GM12878 (cell line): ENCODE data around the gene CIAO2B. TPM values are rescaled to one million over a fixed set of nuclear protein-coding genes. Genes with fewer than 3 reads are reported as not detected.

ENCODE experiments used
- ATAC-seq: fragments of 200-7000 bp; cut with Tn5 transposase; 3 replicates; pipeline ENCODE4 v1.9.1; 2020; ENCODE audit warnings: mild to moderate bottlenecking, moderate library complexity
- BruUV-seq: library from RNA; stranded (reverse); fragments of 400-500 nt; replicated peaks from 2 replicates; lab custom pipeline; 2021; lab: Mats Ljungman, UMichigan
- CTCF ChIA-PET: fragments of 300-600 bp; sonication (Branson Sonifier 250); formaldehyde crosslinking; extraction: SDS; loops from one replicate; lab custom pipeline; 2021; ENCODE audit warnings: inconsistent platforms; lab: Yijun Ruan, JAX
- POLR2A ChIA-PET: fragments of 350-600 bp; formaldehyde crosslinking; extraction: SDS; loops from one replicate; lab custom pipeline; 2021; ENCODE audit warnings: inconsistent platforms; lab: Charles Lee
- RAD21 ChIA-PET: fragments of 300-600 bp; sonication (Branson Sonifier 250); formaldehyde crosslinking; loops from one replicate; lab custom pipeline; 2023; ENCODE audit warnings: antibody characterized with exemption; ENCODE audit not compliant: unreplicated experiment; lab: Charles Lee
- SMC1A ChIA-PET: fragments of 300-600 bp; sonication (Branson Sonifier 250); formaldehyde crosslinking; loops from one replicate; lab custom pipeline; 2023; ENCODE audit not compliant: unreplicated experiment, uncharacterized antibody; lab: Charles Lee
- DNase-seq: peaks from one replicate; pipeline ENCODE4 v3.0.0-alpha.2; 2011; ENCODE audit warnings: low read depth, low spot score
- FAIRE-seq: peaks from 3 replicates; lab custom pipeline; 2011; peaks lifted over from hg19 to GRCh38; lab: Jason Lieb, UNC
- H2AFZ ChIP-seq: 2 replicates; pipeline ENCODE4 v1.6.0; 2011; ENCODE audit warnings: low read depth, low read length, control low read depth; ENCODE audit not compliant: control insufficient read depth
- H3K27ac ChIP-seq: 2 replicates; pipeline ENCODE4 v1.5.1; 2011; ENCODE audit warnings: control low read depth; ENCODE audit not compliant: control insufficient read depth, insufficient read depth
- H3K27me3 ChIP-seq, 2 experiments: replicated peaks in 1 of 2; 2 replicates each; pipeline versions ENCODE4 v1.6.0 to v1.6.1; 2011; ENCODE audit warnings: low read length in 1 of 2; ENCODE audit not compliant: control insufficient read depth in 2 of 2, insufficient read depth in 2 of 2
- H3K36me3 ChIP-seq, 2 experiments: 2 replicates each; pipeline ENCODE4 v1.5.1; 2011; ENCODE audit warnings: low read length in 1 of 2; ENCODE audit not compliant: control insufficient read depth in 2 of 2, insufficient read depth in 2 of 2
- H3K4me1 ChIP-seq: 2 replicates; pipeline ENCODE4 v1.6.1; 2011; ENCODE audit warnings: mild to moderate bottlenecking, low read length, moderate library complexity, mixed read lengths; ENCODE audit not compliant: control insufficient read depth, insufficient read depth
- H3K4me2 ChIP-seq: 2 replicates; pipeline ENCODE4 v1.6.0; 2011; ENCODE audit warnings: control low read depth; ENCODE audit not compliant: control insufficient read depth, insufficient read depth
- H3K4me3 ChIP-seq: fragments of 200-600 bp; sonication (generic); 2 replicates; pipeline ENCODE4 v1.5.1; 2016
- H3K79me2 ChIP-seq: 2 replicates; pipeline ENCODE4 v1.6.0; 2011; ENCODE audit warnings: low read length; ENCODE audit not compliant: control insufficient read depth, insufficient read depth
- H3K9ac ChIP-seq: 2 replicates; pipeline ENCODE4 v1.8.0; 2011; ENCODE audit warnings: low read length, control low read depth, mixed read lengths; ENCODE audit not compliant: control insufficient read depth, insufficient read depth
- H3K9me3 ChIP-seq: replicated peaks from 3 replicates; pipeline ENCODE4 v1.5.1; 2011; ENCODE audit warnings: mild to moderate bottlenecking, low read length; ENCODE audit not compliant: control insufficient read depth, insufficient read depth
- H4K20me1 ChIP-seq: 2 replicates; pipeline ENCODE4 v1.6.0; 2011; ENCODE audit not compliant: control insufficient read depth, insufficient read depth
- ETV6 ChIP-seq, 2 experiments: fragments of 450-650 bp in 1 of 2; IDR thresholded peaks in 1 of 2; conservative IDR thresholded peaks in 1 of 2; 2 replicates each; pipeline ENCODE4 v1.6.1; 2014; ENCODE audit warnings: antibody characterized with exemption in 1 of 2, borderline replicate concordance in 1 of 2, low read depth in 1 of 2, mild to moderate bottlenecking in 1 of 2, moderate library complexity in 1 of 2
- MTA2 ChIP-seq: fragments of 450-650 bp; IDR thresholded peaks from 2 replicates; pipeline ENCODE4 v1.6.1; 2016; ENCODE audit warnings: low read depth, mild to moderate bottlenecking, moderate library complexity
- MTA3 ChIP-seq: IDR thresholded peaks from 2 replicates; pipeline ENCODE4 v1.6.1; 2012; ENCODE audit warnings: low read length, inconsistent platforms, borderline replicate concordance
- POU2F2 ChIP-seq: IDR thresholded peaks from 3 replicates; pipeline ENCODE4 v1.6.1; 2011; ENCODE audit warnings: low read depth, mild to moderate bottlenecking, low read length, borderline replicate concordance
- RAD51 ChIP-seq: fragments of 450-650 bp; IDR thresholded peaks from 2 replicates; pipeline ENCODE4 v1.6.1; 2016; ENCODE audit warnings: moderate library complexity, mild to moderate bottlenecking, inconsistent platforms
- YBX1 ChIP-seq: fragments of 450-650 bp; IDR thresholded peaks from 2 replicates; pipeline ENCODE4 v1.6.1; 2016; ENCODE audit warnings: antibody characterized with exemption
- WGBS: methylation state at CpG from one replicate; pipeline ENCODE4 v1.1.6; 2016; ENCODE audit warnings: low lambda C conversion rate; ENCODE audit not compliant: insufficient replicate concordance, insufficient coverage; ENCODE audit errors: missing lambda C conversion rate; 5-methylcytosine and 5-hydroxymethylcytosine counted together
- in situ Hi-C: fragments of 300-500 bp; cut with MboI; formaldehyde crosslinking; loops from 9 replicates; pipeline ENCODE4 v1.14.3; 2018; ENCODE audit warnings: mixed read lengths
- intact Hi-C: fragments of 100-400 bp; cut with micrococcal nuclease; formaldehyde crosslinking; loops from one replicate; pipeline ENCODE4 v1.14.2; 2022; ENCODE audit not compliant: unreplicated experiment
- polyA plus RNA-seq, 11 experiments: library from polyadenylated mRNA; depleted of rRNA in 4 of 11; unstranded in 6 of 11; stranded (reverse) in 5 of 11; fragments of >200 nt; fragmentation: Nextera tagmentation in 4 of 11; fragmentation: Illumina TruSeq in 1 of 11; extraction: Ambion mirVana in 4 of 11; extraction: Trizol in 1 of 11; gene quantifications; 1 replicate in 1 of 11; 2 replicates in 10 of 11; pipeline versions ENCODE4 v1.2.1 to v1.2.3, GENCODE V29; 2011 to 2016; ENCODE audit warnings: inconsistent platforms in 2 of 11, missing spikeins in 2 of 11, low read depth in 1 of 11
- total RNA-seq, 4 experiments: library from RNA; depleted of rRNA in 3 of 4; stranded (reverse); fragments of >200 nt in 3 of 4; fragmentation: Illumina TruSeq in 1 of 4; extraction: Trizol in 1 of 4; gene quantifications; 2 replicates each; pipeline versions ENCODE4 v1.2.1 to v1.2.3, GENCODE V29; 2013 to 2021
- TF ChIP-seq, protein P1 (sequence below): fragments of 450-650 bp; IDR thresholded peaks from 2 replicates; pipeline ENCODE4 v1.6.1; 2017; ENCODE audit warnings: borderline replicate concordance
- TF ChIP-seq, protein P2 (sequence below): fragments of 450-650 bp; IDR thresholded peaks from 2 replicates; pipeline ENCODE4 v1.6.1; 2018; ENCODE audit warnings: borderline replicate concordance, mild to moderate bottlenecking; ENCODE audit not compliant: partially characterized antibody
- TF ChIP-seq, protein P3 (sequence below): fragments of 450-650 bp; IDR thresholded peaks from 2 replicates; pipeline ENCODE4 v1.6.1; 2017; ENCODE audit warnings: mild to moderate bottlenecking, moderate library complexity
- TF ChIP-seq, protein P4 (sequence below): IDR thresholded peaks from 2 replicates; pipeline ENCODE4 v1.6.1; 2011; ENCODE audit warnings: low read depth, low read length, improper control_type of control experiment, borderline replicate concordance

The CIAO2B gene
- total and polyA plus RNA-seq, 10 of the 15 experiments (the other 5 are each of a cell fraction or from before 2014, with no cell fraction given) = 76.4 to 241 (median 138) TPM

DNA sequence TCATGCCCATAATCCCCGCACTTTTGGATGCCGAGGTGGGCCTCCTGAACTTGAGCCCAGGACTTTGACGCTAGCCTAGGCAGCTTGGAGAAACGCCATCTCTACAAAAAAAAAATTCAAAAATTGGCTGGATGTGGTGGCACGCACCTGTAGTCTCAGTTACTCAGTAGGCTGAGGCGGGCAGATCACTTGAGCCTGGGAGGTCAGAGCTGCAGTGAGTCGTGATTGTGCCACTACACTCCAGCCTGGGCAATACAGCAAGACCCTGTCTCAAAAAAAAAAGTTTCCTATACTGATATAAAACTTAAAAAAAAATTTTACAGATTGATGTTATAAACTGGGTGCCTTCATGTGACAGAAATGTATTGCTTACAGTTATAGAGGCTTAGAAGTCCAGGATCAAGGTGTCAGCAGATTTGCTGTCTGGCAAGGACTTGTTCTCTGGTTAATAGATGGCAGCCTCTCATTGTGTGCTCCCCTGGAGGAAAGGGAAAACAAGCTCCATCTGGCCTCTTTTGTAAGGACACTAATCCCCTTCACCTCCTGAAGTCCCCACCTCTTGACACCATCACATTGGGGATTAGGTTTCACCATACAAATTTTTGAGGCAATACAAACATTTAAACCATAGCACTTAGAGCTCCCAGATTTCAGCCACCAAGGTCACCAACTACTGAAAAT, 18.4 kb upstream of the CIAO2B start:
- intact Hi-C loops = loop anchor here (10.0 kb wide), 1 partner anchor 62 kb away; no protein-coding TSS in a partner anchor
- WGBS = 80% methylated on average over 7 of the region's 7 CpGs
- POLR2A ChIA-PET = no interaction called here

More for the DNA sequence above, 18.4 kb upstream of the CIAO2B start:
- SMC1A ChIA-PET = interaction anchor here (0.9 to 1.7 kb wide), 6 partner anchors 23 to 328 kb away, joined by 4 to 6 read pairs (median 5); no protein-coding TSS in a partner anchor
- RAD21 ChIA-PET = interaction anchor here (0.9 to 1.6 kb wide), 3 partner anchors 61 to 203 kb away, joined by 3 to 4 read pairs (median 4); no protein-coding TSS in a partner anchor
- H3K4me2 ChIP-seq = no peak overlapping the region
- in situ Hi-C loops = no loop called here
- BruUV-seq = no TSS peak
- H4K20me1 ChIP-seq = no peaks in the 10 kb centered on the region
- no peak overlapping the region for H3K4me3 ChIP-seq
- no peaks in the 10 kb centered on the region for H3K27me3 ChIP-seq
- no peaks in the 10 kb centered on the region for H3K9me3 ChIP-seq
- TF ChIP-seq, protein P1, sequence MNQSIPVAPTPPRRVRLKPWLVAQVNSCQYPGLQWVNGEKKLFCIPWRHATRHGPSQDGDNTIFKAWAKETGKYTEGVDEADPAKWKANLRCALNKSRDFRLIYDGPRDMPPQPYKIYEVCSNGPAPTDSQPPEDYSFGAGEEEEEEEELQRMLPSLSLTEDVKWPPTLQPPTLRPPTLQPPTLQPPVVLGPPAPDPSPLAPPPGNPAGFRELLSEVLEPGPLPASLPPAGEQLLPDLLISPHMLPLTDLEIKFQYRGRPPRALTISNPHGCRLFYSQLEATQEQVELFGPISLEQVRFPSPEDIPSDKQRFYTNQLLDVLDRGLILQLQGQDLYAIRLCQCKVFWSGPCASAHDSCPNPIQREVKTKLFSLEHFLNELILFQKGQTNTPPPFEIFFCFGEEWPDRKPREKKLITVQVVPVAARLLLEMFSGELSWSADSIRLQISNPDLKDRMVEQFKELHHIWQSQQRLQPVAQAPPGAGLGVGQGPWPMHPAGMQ = no peak
- TF ChIP-seq, protein P2, sequence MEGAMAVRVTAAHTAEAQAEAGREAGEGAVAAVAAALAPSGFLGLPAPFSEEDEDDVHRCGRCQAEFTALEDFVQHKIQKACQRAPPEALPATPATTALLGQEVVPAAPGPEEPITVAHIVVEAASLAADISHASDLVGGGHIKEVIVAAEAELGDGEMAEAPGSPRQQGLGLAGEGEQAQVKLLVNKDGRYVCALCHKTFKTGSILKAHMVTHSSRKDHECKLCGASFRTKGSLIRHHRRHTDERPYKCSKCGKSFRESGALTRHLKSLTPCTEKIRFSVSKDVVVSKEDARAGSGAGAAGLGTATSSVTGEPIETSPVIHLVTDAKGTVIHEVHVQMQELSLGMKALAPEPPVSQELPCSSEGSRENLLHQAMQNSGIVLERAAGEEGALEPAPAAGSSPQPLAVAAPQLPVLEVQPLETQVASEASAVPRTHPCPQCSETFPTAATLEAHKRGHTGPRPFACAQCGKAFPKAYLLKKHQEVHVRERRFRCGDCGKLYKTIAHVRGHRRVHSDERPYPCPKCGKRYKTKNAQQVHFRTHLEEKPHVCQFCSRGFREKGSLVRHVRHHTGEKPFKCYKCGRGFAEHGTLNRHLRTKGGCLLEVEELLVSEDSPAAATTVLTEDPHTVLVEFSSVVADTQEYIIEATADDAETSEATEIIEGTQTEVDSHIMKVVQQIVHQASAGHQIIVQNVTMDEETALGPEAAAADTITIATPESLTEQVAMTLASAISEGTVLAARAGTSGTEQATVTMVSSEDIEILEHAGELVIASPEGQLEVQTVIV = no peak
- TF ChIP-seq YBX1 (no peak), POU2F2 (no peak), MTA2 (no peak), MTA3 (no peak), ETV6 (conservative IDR thresholded peaks at IDR 0.05 in 1 of 2, IDR thresholded peaks at IDR 0.05 in 1 of 2; ENCODE audit: borderline replicate concordance in 1 of 2, low read depth in 1 of 2) (no peak), RAD51 (no peak)
- TF ChIP-seq, protein P3, sequence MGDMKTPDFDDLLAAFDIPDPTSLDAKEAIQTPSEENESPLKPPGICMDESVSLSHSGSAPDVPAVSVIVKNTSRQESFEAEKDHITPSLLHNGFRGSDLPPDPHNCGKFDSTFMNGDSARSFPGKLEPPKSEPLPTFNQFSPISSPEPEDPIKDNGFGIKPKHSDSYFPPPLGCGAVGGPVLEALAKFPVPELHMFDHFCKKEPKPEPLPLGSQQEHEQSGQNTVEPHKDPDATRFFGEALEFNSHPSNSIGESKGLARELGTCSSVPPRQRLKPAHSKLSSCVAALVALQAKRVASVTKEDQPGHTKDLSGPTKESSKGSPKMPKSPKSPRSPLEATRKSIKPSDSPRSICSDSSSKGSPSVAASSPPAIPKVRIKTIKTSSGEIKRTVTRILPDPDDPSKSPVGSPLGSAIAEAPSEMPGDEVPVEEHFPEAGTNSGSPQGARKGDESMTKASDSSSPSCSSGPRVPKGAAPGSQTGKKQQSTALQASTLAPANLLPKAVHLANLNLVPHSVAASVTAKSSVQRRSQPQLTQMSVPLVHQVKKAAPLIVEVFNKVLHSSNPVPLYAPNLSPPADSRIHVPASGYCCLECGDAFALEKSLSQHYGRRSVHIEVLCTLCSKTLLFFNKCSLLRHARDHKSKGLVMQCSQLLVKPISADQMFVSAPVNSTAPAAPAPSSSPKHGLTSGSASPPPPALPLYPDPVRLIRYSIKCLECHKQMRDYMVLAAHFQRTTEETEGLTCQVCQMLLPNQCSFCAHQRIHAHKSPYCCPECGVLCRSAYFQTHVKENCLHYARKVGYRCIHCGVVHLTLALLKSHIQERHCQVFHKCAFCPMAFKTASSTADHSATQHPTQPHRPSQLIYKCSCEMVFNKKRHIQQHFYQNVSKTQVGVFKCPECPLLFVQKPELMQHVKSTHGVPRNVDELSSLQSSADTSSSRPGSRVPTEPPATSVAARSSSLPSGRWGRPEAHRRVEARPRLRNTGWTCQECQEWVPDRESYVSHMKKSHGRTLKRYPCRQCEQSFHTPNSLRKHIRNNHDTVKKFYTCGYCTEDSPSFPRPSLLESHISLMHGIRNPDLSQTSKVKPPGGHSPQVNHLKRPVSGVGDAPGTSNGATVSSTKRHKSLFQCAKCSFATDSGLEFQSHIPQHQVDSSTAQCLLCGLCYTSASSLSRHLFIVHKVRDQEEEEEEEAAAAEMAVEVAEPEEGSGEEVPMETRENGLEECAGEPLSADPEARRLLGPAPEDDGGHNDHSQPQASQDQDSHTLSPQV = no peak
- TF ChIP-seq, protein P4, sequence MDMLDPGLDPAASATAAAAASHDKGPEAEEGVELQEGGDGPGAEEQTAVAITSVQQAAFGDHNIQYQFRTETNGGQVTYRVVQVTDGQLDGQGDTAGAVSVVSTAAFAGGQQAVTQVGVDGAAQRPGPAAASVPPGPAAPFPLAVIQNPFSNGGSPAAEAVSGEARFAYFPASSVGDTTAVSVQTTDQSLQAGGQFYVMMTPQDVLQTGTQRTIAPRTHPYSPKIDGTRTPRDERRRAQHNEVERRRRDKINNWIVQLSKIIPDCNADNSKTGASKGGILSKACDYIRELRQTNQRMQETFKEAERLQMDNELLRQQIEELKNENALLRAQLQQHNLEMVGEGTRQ = no peak
- H3K36me3 ChIP-seq = no peaks in the 10 kb centered on the region
- no peak for ATAC-seq
- CTCF ChIA-PET = interaction anchor here (0.6 to 2.8 kb wide), 16 partner anchors 9 to 513 kb away, joined by 3 to 11 read pairs (median 4); no protein-coding TSS in a partner anchor
- FAIRE-seq = no peak
- no peak for DNase-seq
- H3K9ac ChIP-seq = no peak overlapping the region
- H3K4me1 ChIP-seq = peaks cover 15% of the 10 kb centered on the region
- no peak overlapping the region for H3K27ac ChIP-seq
- H2AFZ ChIP-seq = no peak overlapping the region
- no peaks in the 10 kb centered on the region for H3K79me2 ChIP-seq
